COR-L47 (cell line): ENCODE data around the gene EEF1A2.
A peak's percentile ranks its signal among the peaks of the same experiment; 100 is the strongest.

Experiments
- DNase-seq: peaks from one replicate; lab custom pipeline; 2025; lab: John Stamatoyannopoulos, UW

Gene EEF1A2

GRCh38 chr20:63449796-63450730 is 48.8 kb downstream of the EEF1A2 start:
- DNase-seq = no peak

DNA sequence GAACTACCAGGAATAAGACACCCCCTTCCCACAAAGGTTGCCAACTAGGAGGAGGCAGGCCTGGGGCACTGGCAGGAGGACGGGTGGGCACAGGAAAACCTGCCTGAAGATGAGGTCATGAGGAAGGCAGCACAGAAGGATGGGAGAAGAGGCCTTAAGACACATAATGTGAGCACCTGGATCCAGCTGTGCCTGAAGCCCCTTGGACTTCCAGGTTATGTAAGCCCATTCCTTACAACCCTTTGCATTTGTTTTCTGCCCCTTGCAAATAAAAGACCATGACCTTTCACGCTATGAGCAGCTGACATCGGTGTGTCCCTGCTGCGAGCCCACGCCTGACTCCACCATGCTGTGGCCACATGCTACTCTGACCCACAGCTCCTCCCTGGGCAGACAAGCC is 49.9 kb downstream of the EEF1A2 start:
- DNase-seq = no peak

GRCh38 chr20:63448031-63448430 is 50.9 kb downstream of the EEF1A2 start:
- no peak for DNase-seq

GRCh38 chr20:63447320-63447719 is 51.6 kb downstream of the EEF1A2 start:
- no peak for DNase-seq

DNA sequence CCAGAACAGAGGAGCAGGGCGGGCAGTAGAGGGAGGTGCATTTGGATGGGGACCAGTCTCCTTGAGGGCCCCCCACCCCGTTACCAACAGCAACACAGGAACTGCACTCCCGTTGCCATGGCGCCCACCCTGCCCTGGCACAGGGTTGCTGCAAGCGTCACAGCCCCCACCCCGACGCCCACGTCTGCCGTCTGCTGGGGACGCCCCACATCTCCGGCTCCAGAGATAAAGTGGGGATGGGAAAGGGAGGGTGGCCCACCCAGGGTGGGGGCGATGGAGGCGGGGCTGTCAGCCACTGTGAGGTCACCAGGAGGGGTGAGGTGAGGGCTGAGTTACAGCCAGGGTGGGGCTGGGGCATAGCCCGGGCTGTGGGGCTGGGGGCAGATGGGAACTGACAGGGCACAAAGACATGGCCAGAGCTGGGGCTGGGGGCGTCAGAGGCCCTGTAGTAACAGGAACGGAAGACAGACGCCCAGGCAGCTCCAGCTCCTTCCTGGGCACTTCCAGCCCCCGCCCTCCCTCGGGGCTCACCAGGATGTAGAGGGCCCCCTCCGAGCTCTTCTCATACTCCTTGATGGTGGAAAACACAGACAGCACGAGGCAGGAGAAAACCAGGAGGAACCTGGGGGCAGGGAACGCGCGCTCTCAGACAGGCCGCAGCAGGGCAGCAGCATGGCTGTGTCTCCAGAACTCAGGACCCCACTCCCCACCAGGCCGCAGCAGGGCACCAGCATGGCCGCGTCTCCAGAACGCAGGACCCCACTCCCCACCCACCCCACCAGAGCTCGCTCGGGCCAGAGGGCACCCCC is 52.5 kb downstream of the EEF1A2 start:
- no peak for DNase-seq

GRCh38 chr20:63445075-63445734 is 53.7 kb downstream of the EEF1A2 start:
- no peak for DNase-seq

DNA sequence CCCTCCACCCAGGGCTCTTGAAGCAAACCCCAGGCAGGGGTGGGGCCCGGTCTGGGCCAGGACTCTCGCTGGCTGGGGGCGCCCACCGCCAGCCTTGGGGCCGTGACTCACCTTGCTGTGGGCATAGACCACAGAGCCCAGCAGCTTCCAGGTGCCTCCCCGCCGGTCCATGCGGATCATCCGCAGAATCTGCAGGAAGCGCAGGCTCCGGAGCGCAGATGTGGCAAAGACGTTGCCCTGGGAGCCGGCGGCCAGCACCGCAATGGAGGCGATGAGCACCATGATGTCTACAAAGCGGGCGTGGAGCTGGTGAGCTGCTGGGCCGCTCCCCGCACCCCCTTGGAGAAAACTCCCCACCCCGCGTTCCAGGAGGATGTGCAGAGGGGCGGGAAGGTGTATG is 54.3 kb downstream of the EEF1A2 start:
- DNase-seq = no peak

GRCh38 chr20:63443606-63444395 is 55.1 kb downstream of the EEF1A2 start:
- DNase-seq = no peak

- DNase-seq = peak; percentile 56
These were observed 56.8 kb downstream of the EEF1A2 start for GRCh38 chr20:63442100-63442493.

GRCh38 chr20:63441136-63442099 is 57.5 kb downstream of the EEF1A2 start:
- no peak for DNase-seq

GRCh38 chr20:63440366-63440955 is 58.4 kb downstream of the EEF1A2 start:
- no peak for DNase-seq

DNA sequence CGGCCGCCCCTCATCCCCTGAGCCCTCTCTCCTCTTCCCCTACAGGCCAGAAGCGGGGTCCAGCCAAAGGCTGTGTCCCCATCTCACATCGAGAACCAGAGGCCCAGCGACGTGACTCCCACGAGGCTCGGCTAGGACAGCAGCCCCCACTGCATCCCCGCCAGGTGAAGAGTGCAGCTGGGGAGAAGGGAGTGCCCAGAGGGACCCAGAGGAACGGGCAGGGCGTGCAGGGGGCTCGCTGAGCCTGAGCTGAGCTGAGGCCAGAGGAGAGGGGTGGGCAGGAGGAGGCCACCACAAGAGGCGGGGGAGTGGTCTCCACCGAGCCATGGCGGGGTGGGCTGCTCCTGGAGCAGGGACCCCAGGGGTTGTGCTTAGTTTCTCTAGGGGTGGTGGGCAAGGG is 59.0 kb downstream of the EEF1A2 start:
- no peak for DNase-seq

DNA sequence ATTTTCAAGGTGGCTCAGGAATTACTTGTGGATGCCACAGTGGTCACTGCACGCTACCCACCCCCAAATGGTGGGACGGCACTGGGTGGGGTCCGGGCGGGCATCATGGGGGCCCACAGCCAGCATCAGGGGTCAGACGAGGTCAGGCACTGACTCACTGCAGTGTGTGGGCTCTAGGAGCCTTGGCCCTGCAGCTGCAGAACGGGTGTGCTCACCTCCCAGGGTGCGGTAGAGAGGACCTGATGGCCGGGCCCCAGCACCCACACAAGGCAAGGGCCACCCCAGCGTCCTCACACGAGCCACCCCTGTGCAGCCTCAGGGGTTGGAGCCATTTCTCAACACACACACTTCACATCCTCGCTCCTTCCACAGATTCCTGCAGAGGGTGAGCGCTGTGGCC is 60.8 kb downstream of the EEF1A2 start:
- DNase-seq = no peak
